IMR-90 (cell line): ENCODE measurements around the gene PQBP1. TPM values are rescaled to one million over a fixed set of nuclear protein-coding genes. Genes with fewer than 3 reads are reported as not detected.
A peak's percentile ranks its signal among the peaks of the same experiment; 100 is the strongest.

ENCODE experiments used
- ATAC-seq: fragments of 200-7000 bp; cut with Tn5 transposase; 2 replicates; pipeline ENCODE4 v1.9.1; 2020; ENCODE audit warnings: low read depth, mild to moderate bottlenecking, moderate library complexity
- BruUV-seq: library from RNA; stranded (reverse); fragments of 400-500 nt; replicated peaks from 2 replicates; lab custom pipeline; 2021; lab: Mats Ljungman, UMichigan
- CTCF ChIA-PET: fragments of 300-600 bp; formaldehyde crosslinking; extraction: SDS; loops from one replicate; lab custom pipeline; 2021; ENCODE audit warnings: antibody characterized with exemption; lab: Yijun Ruan, JAX
- POLR2A ChIA-PET: fragments of 300-600 bp; sonication (Branson Sonifier 250); formaldehyde crosslinking; loops from one replicate; lab custom pipeline; 2022; ENCODE audit warnings: antibody characterized with exemption; ENCODE audit not compliant: unreplicated experiment; lab: Charles Lee
- DNase-seq: peaks from one replicate; pipeline ENCODE4 v3.0.0; 2013
- H2AFZ ChIP-seq: replicated peaks from 2 replicates; pipeline ENCODE3; 2013; ENCODE audit warnings: low read length, mild to moderate bottlenecking; ENCODE audit not compliant: poor library complexity
- H2AK5ac ChIP-seq: 2 replicates; pipeline ENCODE4 v1.6.1; 2013; ENCODE audit warnings: low read depth, low read length, inconsistent platforms
- H2AK9ac ChIP-seq: replicated peaks from 2 replicates; pipeline ENCODE3; 2013; ENCODE audit warnings: mild to moderate bottlenecking, low read depth, low read length, moderate library complexity; ENCODE audit not compliant: poor library complexity
- H2BK120ac ChIP-seq: 2 replicates; pipeline ENCODE4 v1.6.1; 2013; ENCODE audit warnings: low read depth, low read length, inconsistent platforms
- H2BK15ac ChIP-seq: 3 replicates; pipeline ENCODE4 v1.6.1; 2013; ENCODE audit warnings: low read depth, low read length, inconsistent platforms
- H2BK20ac ChIP-seq: 2 replicates; pipeline ENCODE4 v1.6.1; 2013; ENCODE audit warnings: low read depth, mild to moderate bottlenecking, inconsistent platforms, low read length, moderate library complexity
- H2BK5ac ChIP-seq: 2 replicates; pipeline ENCODE4 v1.6.1; 2013; ENCODE audit warnings: mild to moderate bottlenecking, low read depth, low read length, inconsistent platforms; ENCODE audit not compliant: poor library complexity, severe bottlenecking
- H3K14ac ChIP-seq: replicated peaks from 2 replicates; pipeline ENCODE4 v1.6.1; 2013; ENCODE audit warnings: low read depth, low read length, inconsistent platforms
- H3K18ac ChIP-seq: 2 replicates; pipeline ENCODE4 v1.6.1; 2013; ENCODE audit warnings: low read depth, low read length, control low read depth
- H3K23ac ChIP-seq: 2 replicates; pipeline ENCODE4 v1.6.1; 2013; ENCODE audit warnings: low read depth, low read length, inconsistent platforms
- H3K27ac ChIP-seq: 2 replicates; pipeline ENCODE4 v1.5.1; 2013; ENCODE audit warnings: mild to moderate bottlenecking, control low read depth, low read length; ENCODE audit not compliant: insufficient read depth
- H3K27me3 ChIP-seq: 2 replicates; pipeline ENCODE4 v1.6.1; 2013; ENCODE audit warnings: low read length; ENCODE audit not compliant: control insufficient read depth, insufficient read depth
- H3K36me3 ChIP-seq: 2 replicates; pipeline ENCODE4 v1.6.1; 2013; ENCODE audit warnings: low read length, mixed read lengths; ENCODE audit not compliant: control insufficient read depth, insufficient read depth
- H3K4ac ChIP-seq: 2 replicates; pipeline ENCODE4 v1.6.1; 2013; ENCODE audit warnings: low read depth, low read length, inconsistent platforms
- H3K4me1 ChIP-seq: 2 replicates; pipeline ENCODE4 v1.6.1; 2013; ENCODE audit warnings: low read length, mixed read lengths; ENCODE audit not compliant: control insufficient read depth, insufficient read depth
- H3K4me2 ChIP-seq: 2 replicates; pipeline ENCODE4 v1.6.1; 2013; ENCODE audit warnings: low read depth, mild to moderate bottlenecking, control low read depth, low read length, moderate library complexity
- H3K4me3 ChIP-seq: 2 replicates; pipeline ENCODE4 v1.5.1; 2013; ENCODE audit warnings: low read depth, mild to moderate bottlenecking, control low read depth, low read length, moderate library complexity; ENCODE audit not compliant: insufficient read depth
- H3K56ac ChIP-seq: 2 replicates; pipeline ENCODE4 v1.6.1; 2013; ENCODE audit warnings: low read length, inconsistent platforms; ENCODE audit not compliant: insufficient read depth; ENCODE audit errors: extremely low read depth
- H3K79me1 ChIP-seq, 2 experiments: 2 replicates each; pipeline ENCODE4 v1.6.1; 2013; ENCODE audit warnings: low read length in 2 of 2, inconsistent platforms in 1 of 2, low read depth in 1 of 2
- H3K9ac ChIP-seq: 2 replicates; pipeline ENCODE4 v1.6.1; 2013; ENCODE audit warnings: low read depth, low read length, control low read depth
- H3K9me1 ChIP-seq: 2 replicates; pipeline ENCODE4 v1.6.1; 2013; ENCODE audit warnings: low read length, inconsistent platforms; ENCODE audit not compliant: insufficient read depth
- H3K9me3 ChIP-seq: 2 replicates; pipeline ENCODE4 v1.6.1; 2013; ENCODE audit warnings: low read length; ENCODE audit not compliant: control insufficient read depth, insufficient read depth
- H4K20me1 ChIP-seq: 2 replicates; pipeline ENCODE4 v1.6.1; 2013; ENCODE audit warnings: low read length, inconsistent platforms; ENCODE audit not compliant: insufficient read depth
- H4K5ac ChIP-seq: 2 replicates; pipeline ENCODE4 v1.6.1; 2013; ENCODE audit warnings: mild to moderate bottlenecking, low read depth, low read length, control low read depth
- H4K8ac ChIP-seq, 2 experiments: 2 replicates each; pipeline ENCODE4 v1.6.1; 2013; ENCODE audit warnings: low read depth in 2 of 2, low read length in 2 of 2, control low read depth in 1 of 2, inconsistent platforms in 1 of 2
- H4K91ac ChIP-seq: 2 replicates; pipeline ENCODE4 v1.6.1; 2013; ENCODE audit warnings: low read depth, low read length, inconsistent platforms; ENCODE audit not compliant: insufficient read depth
- BHLHE40 ChIP-seq: fragments of 150-350 bp; IDR thresholded peaks from 2 replicates; pipeline ENCODE4 v1.6.1; 2016; ENCODE audit warnings: mild to moderate bottlenecking, low read depth, low read length
- CEBPB ChIP-seq: IDR thresholded peaks from 2 replicates; pipeline ENCODE4 v1.6.1; 2012; ENCODE audit warnings: low read depth, low read length, improper control_type of control experiment
- CHD1 ChIP-seq: IDR thresholded peaks from 2 replicates; pipeline ENCODE4 v1.6.1; 2012; ENCODE audit warnings: low read depth, low read length, improper control_type of control experiment
- FOS ChIP-seq: fragments of 150-350 bp; IDR thresholded peaks from 2 replicates; pipeline ENCODE4 v1.6.1; 2016; ENCODE audit warnings: low read depth, low read length
- MAFK ChIP-seq: IDR thresholded peaks from 2 replicates; pipeline ENCODE4 v1.6.1; 2012; ENCODE audit warnings: low read depth, low read length, improper control_type of control experiment
- MAZ ChIP-seq: IDR thresholded peaks from 2 replicates; pipeline ENCODE4 v1.6.1; 2012; ENCODE audit warnings: low read depth, mild to moderate bottlenecking, low read length, improper control_type of control experiment, moderate library complexity, borderline replicate concordance
- NFE2L2 ChIP-seq: fragments of 150-350 bp; IDR thresholded peaks from 2 replicates; pipeline ENCODE4 v1.6.1; 2016; ENCODE audit warnings: low read depth, mild to moderate bottlenecking, low read length
- POLR2A ChIP-seq: IDR thresholded peaks from 2 replicates; pipeline ENCODE4 v1.6.1; 2012; ENCODE audit warnings: mild to moderate bottlenecking, low read depth, low read length
- RAD21 ChIP-seq: IDR thresholded peaks from 2 replicates; pipeline ENCODE4 v1.6.1; 2012; ENCODE audit warnings: low read length, improper control_type of control experiment
- RCOR1 ChIP-seq: IDR thresholded peaks from 2 replicates; pipeline ENCODE4 v1.6.1; 2012; ENCODE audit warnings: mild to moderate bottlenecking, low read length, improper control_type of control experiment; ENCODE audit not compliant: insufficient replicate concordance
- RFX5 ChIP-seq: IDR thresholded peaks from 2 replicates; pipeline ENCODE4 v1.8.0; 2012; ENCODE audit warnings: low read depth, mild to moderate bottlenecking, low read length, moderate library complexity
- SMC3 ChIP-seq: fragments of 150-350 bp; IDR thresholded peaks from 2 replicates; pipeline ENCODE4 v1.6.1; 2016; ENCODE audit warnings: low read depth, mild to moderate bottlenecking, antibody characterized with exemption, low read length, moderate library complexity
- WGBS, 2 experiments: methylation state at CpG; one replicate each; pipeline versions ENCODE4 v1.1.5 to v1.1.7; 2013; ENCODE audit warnings: missing lambda C conversion rate in 2 of 2; ENCODE audit not compliant: insufficient read length in 1 of 2; ENCODE audit errors: extremely low coverage in 2 of 2; 5-methylcytosine and 5-hydroxymethylcytosine counted together
- dilution Hi-C: fragments of 300-500 bp; cut with HindIII; formaldehyde crosslinking; loops from one replicate; pipeline ENCODE4 v1.14.3; 2018; ENCODE audit warnings: low sequenced_read_pairs; ENCODE audit not compliant: unreplicated experiment
- in situ Hi-C: fragments of 300-500 bp; cut with MboI; formaldehyde crosslinking; loops from 3 replicates; pipeline ENCODE4 v1.14.3; 2019; ENCODE audit warnings: low sequenced_read_pairs, inconsistent platforms, mixed read lengths
- intact Hi-C: fragments of 100-400 bp; cut with micrococcal nuclease; formaldehyde crosslinking; loops from 2 replicates; pipeline ENCODE4 v1.10.0; 2022
- polyA plus RNA-seq, 3 experiments: library from polyadenylated mRNA; depleted of rRNA; stranded (reverse); fragments of >200 nt; gene quantifications; 2 replicates each; pipeline ENCODE4 v1.2.3, GENCODE V29; 2012; ENCODE audit warnings: low replicate concordance in 1 of 3
- total RNA-seq: library from RNA; depleted of rRNA; stranded (reverse); fragments of >200 nt; gene quantifications from 2 replicates; pipeline ENCODE4 v1.2.3, GENCODE V29; 2012
- TF ChIP-seq, protein P1 (sequence below): conservative IDR thresholded peaks from 2 replicates; pipeline ENCODE4 v1.5.1; 2012; ENCODE audit warnings: mild to moderate bottlenecking, low read depth, low read length, improper control_type of control experiment
- TF ChIP-seq, protein P2 (sequence below): fragments of 150-350 bp; IDR thresholded peaks from 2 replicates; pipeline ENCODE4 v1.6.1; 2017; ENCODE audit warnings: mild to moderate bottlenecking, antibody characterized with exemption, low read length, low read depth
- TF ChIP-seq, protein P3 (sequence below): fragments of 150-350 bp; IDR thresholded peaks from 2 replicates; pipeline ENCODE4 v1.6.1; 2016; ENCODE audit warnings: low read depth, mild to moderate bottlenecking, low read length, moderate library complexity, borderline replicate concordance

PQBP1 gene
- total and polyA plus RNA-seq, 2 of the 4 experiments (the other 2 are of a cell fraction) = 96.4 to 120 TPM

DNA sequence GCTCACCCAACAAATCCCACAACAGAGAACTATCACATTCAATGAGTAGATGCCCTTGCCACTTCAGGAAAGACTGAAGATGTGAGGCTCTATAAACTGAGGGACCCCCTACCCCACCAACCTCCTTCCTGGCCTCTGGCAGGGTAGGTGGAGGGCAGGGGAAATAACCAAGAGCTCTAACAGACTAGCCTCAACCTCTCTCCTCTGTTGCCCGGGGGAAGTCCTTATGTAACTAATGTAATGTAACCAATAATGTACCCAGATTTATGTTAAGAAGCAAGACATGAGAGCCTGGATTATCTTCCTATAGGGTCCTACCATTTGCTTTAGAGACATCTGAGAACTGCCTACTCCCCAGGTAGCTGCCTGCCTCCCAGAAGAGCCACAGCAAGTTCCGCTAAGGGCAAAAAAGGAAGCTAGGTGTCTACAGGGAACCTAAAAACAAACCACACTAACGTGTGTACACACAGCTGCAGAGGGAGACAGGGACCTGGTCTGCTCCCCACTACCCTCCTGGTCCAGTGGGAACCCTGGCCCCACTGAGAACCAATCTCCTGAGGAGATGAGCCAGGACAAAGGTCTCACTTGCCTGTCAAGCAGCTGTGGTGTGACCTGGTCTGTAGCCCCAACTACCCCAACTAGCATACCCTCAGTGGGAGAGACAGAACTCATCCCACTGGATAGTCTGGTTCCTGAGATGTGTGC, 41.9 kb downstream of the PQBP1 start:
- peak overlapping the region; percentile 24; the same call in 1 of the 2 replicates for H3K23ac ChIP-seq
- POLR2A ChIA-PET = no interaction called here
- no peak overlapping the region for H2AFZ ChIP-seq
- intact Hi-C loops (loop anchor here (10.0 kb wide), 1 partner anchor 295 kb away; no protein-coding TSS in a partner anchor), dilution Hi-C loops (no loop called here), in situ Hi-C loops (no loop called here)
- no peak overlapping the region for H4K8ac ChIP-seq
- WGBS, 2 experiments = 80% methylated on average over 1 of the region's 3 CpGs; no CpG with 5 or more reads in 1 of the 2 experiments
- no peak overlapping the region for H2BK5ac ChIP-seq
- no peak overlapping the region for H3K56ac ChIP-seq
- H4K91ac ChIP-seq = no peak overlapping the region
- H3K4ac ChIP-seq = no peak overlapping the region
- H3K27me3 ChIP-seq = no peaks in the 10 kb centered on the region
- H2BK20ac ChIP-seq = no peak overlapping the region
- H3K9ac ChIP-seq = no peak overlapping the region
- H2AK5ac ChIP-seq = no peak overlapping the region
- peaks cover 30% of the 10 kb centered on the region for H3K36me3 ChIP-seq
- no peaks in the 10 kb centered on the region for H3K9me3 ChIP-seq
- peaks cover 50% of the 10 kb centered on the region for H4K20me1 ChIP-seq
- peaks cover 4% of the 10 kb centered on the region; the same call in 1 of the 2 replicates for H3K9me1 ChIP-seq
- DNase-seq = no peak
- no TSS peak for BruUV-seq
- no peak overlapping the region for H3K4me3 ChIP-seq
- H3K4me1 ChIP-seq = no peaks in the 10 kb centered on the region; the same call in 1 of the 2 replicates
- no peak overlapping the region for H2AK9ac ChIP-seq
- H3K14ac ChIP-seq = no peak overlapping the region
- CTCF ChIA-PET = no interaction called here
- no peak overlapping the region for H3K27ac ChIP-seq
- H2BK15ac ChIP-seq = no peak overlapping the region
- no peak for ATAC-seq
- peaks cover 0 to 51% of the 10 kb centered on the region in 2 experiments; a peak in 3 of 4 replicates for H3K79me1 ChIP-seq
- H3K18ac ChIP-seq = no peak overlapping the region
- H4K5ac ChIP-seq = no peak overlapping the region
- H3K4me2 ChIP-seq = no peak overlapping the region
- no peak overlapping the region for H2BK120ac ChIP-seq
- no peak for TF ChIP-seq BHLHE40
- TF ChIP-seq MAFK = no peak
- TF ChIP-seq, protein P1, sequence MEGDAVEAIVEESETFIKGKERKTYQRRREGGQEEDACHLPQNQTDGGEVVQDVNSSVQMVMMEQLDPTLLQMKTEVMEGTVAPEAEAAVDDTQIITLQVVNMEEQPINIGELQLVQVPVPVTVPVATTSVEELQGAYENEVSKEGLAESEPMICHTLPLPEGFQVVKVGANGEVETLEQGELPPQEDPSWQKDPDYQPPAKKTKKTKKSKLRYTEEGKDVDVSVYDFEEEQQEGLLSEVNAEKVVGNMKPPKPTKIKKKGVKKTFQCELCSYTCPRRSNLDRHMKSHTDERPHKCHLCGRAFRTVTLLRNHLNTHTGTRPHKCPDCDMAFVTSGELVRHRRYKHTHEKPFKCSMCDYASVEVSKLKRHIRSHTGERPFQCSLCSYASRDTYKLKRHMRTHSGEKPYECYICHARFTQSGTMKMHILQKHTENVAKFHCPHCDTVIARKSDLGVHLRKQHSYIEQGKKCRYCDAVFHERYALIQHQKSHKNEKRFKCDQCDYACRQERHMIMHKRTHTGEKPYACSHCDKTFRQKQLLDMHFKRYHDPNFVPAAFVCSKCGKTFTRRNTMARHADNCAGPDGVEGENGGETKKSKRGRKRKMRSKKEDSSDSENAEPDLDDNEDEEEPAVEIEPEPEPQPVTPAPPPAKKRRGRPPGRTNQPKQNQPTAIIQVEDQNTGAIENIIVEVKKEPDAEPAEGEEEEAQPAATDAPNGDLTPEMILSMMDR = no peak
- TF ChIP-seq POLR2A = no peak
- TF ChIP-seq CHD1 = no peak
- no peak for TF ChIP-seq FOS
- TF ChIP-seq, protein P2, sequence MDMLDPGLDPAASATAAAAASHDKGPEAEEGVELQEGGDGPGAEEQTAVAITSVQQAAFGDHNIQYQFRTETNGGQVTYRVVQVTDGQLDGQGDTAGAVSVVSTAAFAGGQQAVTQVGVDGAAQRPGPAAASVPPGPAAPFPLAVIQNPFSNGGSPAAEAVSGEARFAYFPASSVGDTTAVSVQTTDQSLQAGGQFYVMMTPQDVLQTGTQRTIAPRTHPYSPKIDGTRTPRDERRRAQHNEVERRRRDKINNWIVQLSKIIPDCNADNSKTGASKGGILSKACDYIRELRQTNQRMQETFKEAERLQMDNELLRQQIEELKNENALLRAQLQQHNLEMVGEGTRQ = no peak
- no peak for TF ChIP-seq SMC3
- TF ChIP-seq, protein P3, sequence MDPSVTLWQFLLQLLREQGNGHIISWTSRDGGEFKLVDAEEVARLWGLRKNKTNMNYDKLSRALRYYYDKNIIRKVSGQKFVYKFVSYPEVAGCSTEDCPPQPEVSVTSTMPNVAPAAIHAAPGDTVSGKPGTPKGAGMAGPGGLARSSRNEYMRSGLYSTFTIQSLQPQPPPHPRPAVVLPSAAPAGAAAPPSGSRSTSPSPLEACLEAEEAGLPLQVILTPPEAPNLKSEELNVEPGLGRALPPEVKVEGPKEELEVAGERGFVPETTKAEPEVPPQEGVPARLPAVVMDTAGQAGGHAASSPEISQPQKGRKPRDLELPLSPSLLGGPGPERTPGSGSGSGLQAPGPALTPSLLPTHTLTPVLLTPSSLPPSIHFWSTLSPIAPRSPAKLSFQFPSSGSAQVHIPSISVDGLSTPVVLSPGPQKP = no peak
- TF ChIP-seq MAZ = no peak
- TF ChIP-seq RFX5 = no peak
- TF ChIP-seq NFE2L2 = no peak
- TF ChIP-seq RCOR1 = no peak
- no peak for TF ChIP-seq CEBPB
- TF ChIP-seq RAD21 = no peak
